MCF 10A (cell line): Measurements from ENCODE around the gene RAC2. TPM values are rescaled to one million over a fixed set of nuclear protein-coding genes. Genes with fewer than 3 reads are reported as not detected.

ENCODE experiments used
- BruUV-seq: library from RNA; stranded (reverse); fragments of 400-500 nt; replicated peaks from 2 replicates; lab custom pipeline; 2021; lab: Mats Ljungman, UMichigan
- CTCF ChIA-PET: fragments of 300-600 bp; sonication (Branson Sonifier 250); formaldehyde crosslinking; extraction: SDS; loops from one replicate; lab custom pipeline; 2021; ENCODE audit warnings: antibody characterized with exemption, inconsistent platforms; lab: Yijun Ruan, JAX
- POLR2A ChIA-PET: fragments of 300-600, 350-650 bp; sonication (Branson Sonifier 250); formaldehyde crosslinking; extraction: SDS; loops from one replicate; lab custom pipeline; 2020; ENCODE audit warnings: antibody characterized with exemption, inconsistent platforms; lab: Yijun Ruan, JAX
- DNase-seq: peaks from one replicate; pipeline ENCODE4 v3.0.0-alpha.2; 2018; ENCODE audit not compliant: unreplicated experiment
- H3K27ac Mint-ChIP-seq: one replicate; pipeline ENCODE4 v1.8.0; 2022; ENCODE audit warnings: mild to moderate bottlenecking, low read depth, mixed read lengths; ENCODE audit not compliant: unreplicated experiment
- H3K27me3 Mint-ChIP-seq: one replicate; pipeline ENCODE4 v1.8.0; 2022; ENCODE audit warnings: mixed read lengths; ENCODE audit not compliant: insufficient read depth, unreplicated experiment
- H3K36me3 Mint-ChIP-seq: one replicate; pipeline ENCODE4 v1.8.0; 2022; ENCODE audit warnings: mild to moderate bottlenecking, moderate library complexity, mixed read lengths; ENCODE audit not compliant: insufficient read depth, unreplicated experiment
- H3K4me1 Mint-ChIP-seq: one replicate; pipeline ENCODE4 v1.8.0; 2022; ENCODE audit warnings: mixed read lengths; ENCODE audit not compliant: insufficient read depth, unreplicated experiment
- H3K4me3 Mint-ChIP-seq: one replicate; pipeline ENCODE4 v1.8.0; 2022; ENCODE audit warnings: mild to moderate bottlenecking, moderate library complexity, mixed read lengths; ENCODE audit not compliant: unreplicated experiment
- H3K9me3 Mint-ChIP-seq: one replicate; pipeline ENCODE4 v1.8.0; 2022; ENCODE audit warnings: mixed read lengths; ENCODE audit not compliant: unreplicated experiment
- CTCF ChIP-seq: fragments of 200-600 bp; IDR thresholded peaks from one replicate; pipeline ENCODE4 v1.8.0; 2022; ENCODE audit warnings: antibody characterized with exemption, mild to moderate bottlenecking; ENCODE audit not compliant: unreplicated experiment
- intact Hi-C: fragments of 100-400 bp; cut with micrococcal nuclease; formaldehyde crosslinking; loops from 2 replicates; pipeline ENCODE4 v1.14.1; 2022
- total RNA-seq: library from RNA; stranded (reverse); gene quantifications from 2 replicates; pipeline ENCODE4 v1.2.3, GENCODE V29; 2022

RAC2 gene
- total RNA-seq, 1 experiment from 2014 or later = 42.4 TPM

- no peak for TF ChIP-seq CTCF
- Mint-ChIP-seq H3K36me3 (peaks cover 12% of the 10 kb centered on the region), H3K4me1 (peaks cover 39% of the 10 kb centered on the region), H3K4me3 (no peak overlapping the region), H3K27me3 (no peaks in the 10 kb centered on the region), H3K9me3 (no peaks in the 10 kb centered on the region), H3K27ac (no peak overlapping the region)
- BruUV-seq = no TSS peak
- intact Hi-C loops = no loop called here
- CTCF ChIA-PET = interaction anchor here (0.9 kb wide), 1 partner anchor 16 kb away, joined by 3 read pairs; no protein-coding TSS in a partner anchor
- POLR2A ChIA-PET = interaction anchor here (0.7 kb wide), 1 partner anchor 307 kb away, joined by 3 read pairs; no protein-coding TSS in a partner anchor
- no peak for DNase-seq
Measured at GRCh38 chr22:37180531-37181231, 63.4 kb downstream of the RAC2 start.

GRCh38 chr22:37179622-37180420 is 64.2 kb downstream of the RAC2 start:
- intact Hi-C loops = no loop called here
- Mint-ChIP-seq H3K9me3 (no peaks in the 10 kb centered on the region), H3K27ac (no peak overlapping the region), H3K4me3 (no peak overlapping the region), H3K27me3 (no peaks in the 10 kb centered on the region), H3K36me3 (peaks cover 8% of the 10 kb centered on the region), H3K4me1 (peaks cover 47% of the 10 kb centered on the region)
- no peak for DNase-seq
- ChIA-PET CTCF (interaction anchor here (1.8 kb wide), 1 partner anchor 14 kb away, joined by 9 read pairs; no protein-coding TSS in a partner anchor), POLR2A (interaction anchor here (0.7 to 2.9 kb wide), 2 partner anchors 10 to 306 kb away, joined by 3 to 11 read pairs; no protein-coding TSS in a partner anchor)
- TF ChIP-seq CTCF = no peak
- BruUV-seq = no TSS peak

GRCh38 chr22:37179126-37179470 is 65.0 kb downstream of the RAC2 start:
- intact Hi-C loops = no loop called here
- ChIA-PET POLR2A (interaction anchor here (1.0 to 2.9 kb wide), 5 partner anchors 11 to 20 kb away, joined by 3 to 11 read pairs (median 9); no protein-coding TSS in a partner anchor), CTCF (interaction anchor here (1.7 to 1.8 kb wide), 2 partner anchors 13 to 18 kb away, joined by 6 to 9 read pairs; no protein-coding TSS in a partner anchor)
- TF ChIP-seq CTCF = no peak
- no peaks in the 10 kb centered on the region for H3K9me3 Mint-ChIP-seq
- H3K4me3 Mint-ChIP-seq = no peak overlapping the region
- H3K36me3 Mint-ChIP-seq = peaks cover 6% of the 10 kb centered on the region
- BruUV-seq = no TSS peak
- H3K27me3 Mint-ChIP-seq = no peaks in the 10 kb centered on the region
- H3K4me1 Mint-ChIP-seq = peaks cover 50% of the 10 kb centered on the region
- no peak overlapping the region for H3K27ac Mint-ChIP-seq
- no peak for DNase-seq
